Panc1 (cell line): Measurements from ENCODE around the gene PRKCA.

Experiments
- POLR2AphosphoS5 ChIP-seq: IDR thresholded peaks from 2 replicates; pipeline ENCODE4 v1.6.1; 2012; ENCODE audit warnings: mild to moderate bottlenecking, low read depth, low read length, moderate library complexity
- SIN3A ChIP-seq: IDR thresholded peaks from 2 replicates; pipeline ENCODE4 v1.6.1; 2012; ENCODE audit warnings: low read depth, mild to moderate bottlenecking, low read length, moderate library complexity, borderline replicate concordance; ENCODE audit not compliant: insufficient read depth
- TCF7L2 ChIP-seq: IDR thresholded peaks from 2 replicates; pipeline ENCODE4 v1.6.1; 2011; ENCODE audit warnings: mild to moderate bottlenecking, low read depth, low read length, inconsistent platforms
- TF ChIP-seq, protein P1 (sequence below): fragments of 450-650 bp; IDR thresholded peaks from 2 replicates; pipeline ENCODE4 v1.5.1; 2017; ENCODE audit warnings: mild to moderate bottlenecking
- TF ChIP-seq, protein P2 (sequence below), 2 experiments: IDR thresholded peaks; 2 replicates each; pipeline ENCODE4 v1.6.1; 2011 to 2012; ENCODE audit warnings: low read depth in 2 of 2, control low read depth in 1 of 2, low read length in 1 of 2, mild to moderate bottlenecking in 1 of 2, moderate library complexity in 1 of 2; ENCODE audit not compliant: insufficient read depth in 1 of 2

DNA sequence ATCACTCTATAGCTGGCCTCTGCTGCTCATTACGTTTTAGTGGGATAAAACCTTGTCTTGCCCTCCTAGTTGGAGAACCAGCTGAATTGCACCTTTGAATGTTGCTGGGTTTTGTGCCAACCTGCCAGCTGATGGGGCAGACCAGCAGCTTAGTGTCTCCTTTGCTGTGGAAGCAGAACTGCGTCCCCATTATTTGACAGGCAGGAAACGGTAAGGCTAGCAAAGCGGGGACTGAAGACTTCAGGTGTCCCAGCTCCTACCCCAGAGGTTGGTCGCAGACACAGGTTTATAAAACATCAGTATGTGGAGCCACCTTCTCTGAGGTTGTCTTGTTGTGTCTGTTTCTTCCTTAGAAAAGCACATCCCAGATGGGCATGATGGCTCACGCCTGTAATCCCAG lies 158.1 kb downstream of the PRKCA start:
- TF ChIP-seq, protein P1, sequence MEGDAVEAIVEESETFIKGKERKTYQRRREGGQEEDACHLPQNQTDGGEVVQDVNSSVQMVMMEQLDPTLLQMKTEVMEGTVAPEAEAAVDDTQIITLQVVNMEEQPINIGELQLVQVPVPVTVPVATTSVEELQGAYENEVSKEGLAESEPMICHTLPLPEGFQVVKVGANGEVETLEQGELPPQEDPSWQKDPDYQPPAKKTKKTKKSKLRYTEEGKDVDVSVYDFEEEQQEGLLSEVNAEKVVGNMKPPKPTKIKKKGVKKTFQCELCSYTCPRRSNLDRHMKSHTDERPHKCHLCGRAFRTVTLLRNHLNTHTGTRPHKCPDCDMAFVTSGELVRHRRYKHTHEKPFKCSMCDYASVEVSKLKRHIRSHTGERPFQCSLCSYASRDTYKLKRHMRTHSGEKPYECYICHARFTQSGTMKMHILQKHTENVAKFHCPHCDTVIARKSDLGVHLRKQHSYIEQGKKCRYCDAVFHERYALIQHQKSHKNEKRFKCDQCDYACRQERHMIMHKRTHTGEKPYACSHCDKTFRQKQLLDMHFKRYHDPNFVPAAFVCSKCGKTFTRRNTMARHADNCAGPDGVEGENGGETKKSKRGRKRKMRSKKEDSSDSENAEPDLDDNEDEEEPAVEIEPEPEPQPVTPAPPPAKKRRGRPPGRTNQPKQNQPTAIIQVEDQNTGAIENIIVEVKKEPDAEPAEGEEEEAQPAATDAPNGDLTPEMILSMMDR = no peak
- TF ChIP-seq, protein P2, sequence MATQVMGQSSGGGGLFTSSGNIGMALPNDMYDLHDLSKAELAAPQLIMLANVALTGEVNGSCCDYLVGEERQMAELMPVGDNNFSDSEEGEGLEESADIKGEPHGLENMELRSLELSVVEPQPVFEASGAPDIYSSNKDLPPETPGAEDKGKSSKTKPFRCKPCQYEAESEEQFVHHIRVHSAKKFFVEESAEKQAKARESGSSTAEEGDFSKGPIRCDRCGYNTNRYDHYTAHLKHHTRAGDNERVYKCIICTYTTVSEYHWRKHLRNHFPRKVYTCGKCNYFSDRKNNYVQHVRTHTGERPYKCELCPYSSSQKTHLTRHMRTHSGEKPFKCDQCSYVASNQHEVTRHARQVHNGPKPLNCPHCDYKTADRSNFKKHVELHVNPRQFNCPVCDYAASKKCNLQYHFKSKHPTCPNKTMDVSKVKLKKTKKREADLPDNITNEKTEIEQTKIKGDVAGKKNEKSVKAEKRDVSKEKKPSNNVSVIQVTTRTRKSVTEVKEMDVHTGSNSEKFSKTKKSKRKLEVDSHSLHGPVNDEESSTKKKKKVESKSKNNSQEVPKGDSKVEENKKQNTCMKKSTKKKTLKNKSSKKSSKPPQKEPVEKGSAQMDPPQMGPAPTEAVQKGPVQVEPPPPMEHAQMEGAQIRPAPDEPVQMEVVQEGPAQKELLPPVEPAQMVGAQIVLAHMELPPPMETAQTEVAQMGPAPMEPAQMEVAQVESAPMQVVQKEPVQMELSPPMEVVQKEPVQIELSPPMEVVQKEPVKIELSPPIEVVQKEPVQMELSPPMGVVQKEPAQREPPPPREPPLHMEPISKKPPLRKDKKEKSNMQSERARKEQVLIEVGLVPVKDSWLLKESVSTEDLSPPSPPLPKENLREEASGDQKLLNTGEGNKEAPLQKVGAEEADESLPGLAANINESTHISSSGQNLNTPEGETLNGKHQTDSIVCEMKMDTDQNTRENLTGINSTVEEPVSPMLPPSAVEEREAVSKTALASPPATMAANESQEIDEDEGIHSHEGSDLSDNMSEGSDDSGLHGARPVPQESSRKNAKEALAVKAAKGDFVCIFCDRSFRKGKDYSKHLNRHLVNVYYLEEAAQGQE (IDR thresholded peaks at IDR 0.05; ENCODE audit: insufficient read depth in 1 of 2, low read depth in 2 of 2, low read length in 1 of 2) = no peak
- TF ChIP-seq TCF7L2 (no peak), POLR2AphosphoS5 (no peak), SIN3A (no peak)
